ENCODE measurements around the gene MEF2D.

Gene MEF2D

GRCh38 chr1:156523801-156524480 lies 23.4 kb upstream of the MEF2D start:
- no peak overlapping the region for H3K4me3 Mint-ChIP-seq
- no peaks in the 10 kb centered on the region for H3K9me3 Mint-ChIP-seq
- H3K36me3 Mint-ChIP-seq (ENCODE audit: low read depth) = peaks cover 21% of the 10 kb centered on the region
- H3K27me3 Mint-ChIP-seq (ENCODE audit: low read depth) = no peaks in the 10 kb centered on the region
- H3K4me1 Mint-ChIP-seq = peaks cover 25% of the 10 kb centered on the region
- H3K27ac Mint-ChIP-seq = no peak overlapping the region
- no peak for TF ChIP-seq CTCF (IDR thresholded peaks at IDR 0.05; ENCODE audit: unreplicated experiment in 3 of 3)

GRCh38 chr1:156522443-156522970 lies 21.9 kb upstream of the MEF2D start:
- Mint-ChIP-seq H3K4me3 (no peak overlapping the region), H3K9me3 (no peaks in the 10 kb centered on the region), H3K27ac (no peak overlapping the region), H3K27me3 (ENCODE audit: low read depth) (no peaks in the 10 kb centered on the region), H3K36me3 (ENCODE audit: low read depth) (peaks cover 7% of the 10 kb centered on the region), H3K4me1 (peaks cover 25% of the 10 kb centered on the region)
- no peak for TF ChIP-seq CTCF (IDR thresholded peaks at IDR 0.05; ENCODE audit: unreplicated experiment in 3 of 3)

GRCh38 chr1:156517748-156518147 lies 17.2 kb upstream of the MEF2D start:
- TF ChIP-seq CTCF (IDR thresholded peaks at IDR 0.05; ENCODE audit: unreplicated experiment in 3 of 3) = no peak
- Mint-ChIP-seq H3K27ac (no peak overlapping the region), H3K4me1 (no peaks in the 10 kb centered on the region), H3K4me3 (no peak overlapping the region), H3K36me3 (ENCODE audit: low read depth) (no peaks in the 10 kb centered on the region), H3K9me3 (no peaks in the 10 kb centered on the region), H3K27me3 (ENCODE audit: low read depth) (no peaks in the 10 kb centered on the region)

GRCh38 chr1:156516821-156517220 lies 16.2 kb upstream of the MEF2D start:
- Mint-ChIP-seq H3K27me3 (ENCODE audit: low read depth) (peaks cover 4% of the 10 kb centered on the region), H3K36me3 (ENCODE audit: low read depth) (no peaks in the 10 kb centered on the region), H3K27ac (no peak overlapping the region), H3K4me1 (no peaks in the 10 kb centered on the region), H3K4me3 (no peak overlapping the region), H3K9me3 (no peaks in the 10 kb centered on the region)
- no peak for TF ChIP-seq CTCF (IDR thresholded peaks at IDR 0.05; ENCODE audit: unreplicated experiment in 3 of 3)

- Mint-ChIP-seq H3K27ac (no peak overlapping the region), H3K9me3 (no peaks in the 10 kb centered on the region), H3K4me3 (no peak overlapping the region), H3K27me3 (ENCODE audit: low read depth) (peaks cover 4% of the 10 kb centered on the region), H3K4me1 (peaks cover under 1% of the 10 kb centered on the region), H3K36me3 (ENCODE audit: low read depth) (no peaks in the 10 kb centered on the region)
- TF ChIP-seq CTCF (IDR thresholded peaks at IDR 0.05; ENCODE audit: unreplicated experiment in 3 of 3) = no peak
These were observed 15.4 kb upstream of the MEF2D start for GRCh38 chr1:156515956-156516355.

GRCh38 chr1:156513185-156513584 lies 12.6 kb upstream of the MEF2D start:
- H3K27me3 Mint-ChIP-seq (ENCODE audit: low read depth) = peaks cover 9% of the 10 kb centered on the region
- H3K4me3 Mint-ChIP-seq = no peak overlapping the region
- no peaks in the 10 kb centered on the region for H3K36me3 Mint-ChIP-seq (ENCODE audit: low read depth)
- peaks cover 23% of the 10 kb centered on the region for H3K4me1 Mint-ChIP-seq
- H3K27ac Mint-ChIP-seq = peak overlapping the region in 1 of 3 experiments; percentile 29
- H3K9me3 Mint-ChIP-seq = no peaks in the 10 kb centered on the region
- TF ChIP-seq CTCF (IDR thresholded peaks at IDR 0.05; ENCODE audit: unreplicated experiment in 3 of 3) = no peak
